Colonic mucosa (tissue), 4 donors: ENCODE measurements around the gene GJA3. TPM values are rescaled to one million over a fixed set of nuclear protein-coding genes. Genes with fewer than 3 reads are reported as not detected.

Experiments
- DNase-seq: peaks from one replicate; pipeline ENCODE4 v3.0.0-alpha.2; 2020
- H3K27ac ChIP-seq: fragments of 200-600 bp; one replicate; pipeline ENCODE4 v1.8.0; 2021
- H3K27me3 ChIP-seq: fragments of 200-600 bp; one replicate; pipeline ENCODE4 v1.8.0; 2021
- H3K36me3 ChIP-seq: fragments of 200-600 bp; one replicate; pipeline ENCODE4 v1.8.0; 2021
- H3K4me1 ChIP-seq: fragments of 200-600 bp; one replicate; pipeline ENCODE4 v1.8.0; 2021; ENCODE audit warnings: mild to moderate bottlenecking
- H3K4me3 ChIP-seq: fragments of 200-600 bp; one replicate; pipeline ENCODE4 v1.8.0; 2021
- H3K9ac ChIP-seq, 2 donors: one replicate each; pipeline ENCODE4 v1.7.0; 2013; ENCODE audit warnings: control low read depth in 2 of 2, low read depth in 2 of 2, low read length in 2 of 2
- H3K9me3 ChIP-seq: fragments of 200-600 bp; one replicate; pipeline ENCODE4 v1.8.0; 2021
- intact Hi-C: fragments of 100-400 bp; cut with DNase I; formaldehyde crosslinking; loops from one replicate; pipeline ENCODE4 v1.14.1; 2022
- total RNA-seq, 2 donors: library from RNA; stranded (reverse); fragmentation: NEBNext Ultra II Directional in 1 of 2; extraction: Animal tissue kit (Norgen Biotek cat#: 25700) in 1 of 2; gene quantifications; one replicate each; pipeline ENCODE4 v1.2.1, GENCODE V29; 2021
- TF ChIP-seq, protein P1 (sequence below): fragments of 200-600 bp; IDR thresholded peaks from one replicate; pipeline ENCODE4 v1.8.0; 2022; ENCODE audit warnings: antibody characterized with exemption, mild to moderate bottlenecking
- donor health status: healthy.
- donor health status: DM: no; HTN: no; CAD: no.
- donor health status: DM: no; HTN: no; CAD: no.

The GJA3 gene
- total RNA-seq: under 1 TPM in 1 of 2 donors, not detected in 1; 0.05 TPM

DNA sequence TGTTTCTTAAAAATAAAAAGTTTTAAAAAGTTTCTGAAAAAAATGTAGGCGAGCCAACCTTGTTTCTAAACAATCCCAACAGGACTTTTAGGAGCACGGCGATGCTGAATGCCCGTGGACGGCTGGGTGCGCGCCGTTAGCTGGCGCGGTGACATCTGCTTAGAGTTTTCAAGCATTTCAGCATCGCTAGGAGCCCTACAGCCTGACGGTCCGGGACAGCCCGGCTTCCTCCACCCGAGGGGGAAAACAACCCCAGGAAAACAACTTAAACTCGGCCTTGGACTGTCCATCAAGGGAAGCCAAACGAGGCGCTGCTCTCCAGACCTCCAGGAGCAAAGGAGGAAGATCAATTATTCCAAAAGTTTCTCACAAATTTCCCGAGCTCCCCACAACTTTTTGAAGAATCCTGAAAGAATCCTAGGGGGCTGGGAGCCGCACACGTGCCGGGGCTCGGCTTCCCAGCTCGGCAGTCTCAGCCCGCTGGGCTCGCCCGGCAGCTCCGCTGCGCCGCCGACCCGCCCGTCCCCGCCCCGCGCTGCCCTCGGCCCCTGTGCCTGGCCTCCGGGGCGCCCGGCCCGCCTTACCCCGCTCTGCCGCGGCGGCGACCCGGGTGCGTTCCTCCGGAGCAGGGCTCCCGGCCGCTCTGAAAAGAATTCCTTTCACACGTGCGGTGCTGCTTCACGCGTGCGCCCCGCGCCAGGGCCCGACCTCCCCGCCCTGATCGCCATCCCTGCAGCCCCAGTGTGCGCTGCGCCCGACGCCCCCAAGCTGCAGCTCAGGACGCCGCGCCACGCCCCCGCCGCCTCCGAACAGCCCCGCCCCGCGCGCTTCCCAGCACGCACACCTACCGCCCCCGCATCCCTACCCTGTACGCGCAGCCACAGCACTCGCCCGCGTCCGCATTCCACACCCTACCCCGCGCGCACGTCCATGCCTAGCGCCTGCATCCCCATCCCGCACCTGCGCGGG is at the start of gene GJA3:
GJA3 (minus strand) TSS at position 747 of the 969 bp plus-strand sequence. CDS start 17,764 bp downstream, outside the sequence.
- no peak within 1 kb of the TSS for H3K27ac ChIP-seq
- H3K36me3 ChIP-seq: no peaks in the 10 kb centered on the region
- no peak within 1 kb of the TSS for H3K9ac ChIP-seq
- no peaks in the 10 kb centered on the region for H3K9me3 ChIP-seq
- intact Hi-C loops: loop anchor here (5.0 kb wide), 2 partner anchors 68 to 233 kb away; no protein-coding TSS in a partner anchor
- TF ChIP-seq, protein P1, sequence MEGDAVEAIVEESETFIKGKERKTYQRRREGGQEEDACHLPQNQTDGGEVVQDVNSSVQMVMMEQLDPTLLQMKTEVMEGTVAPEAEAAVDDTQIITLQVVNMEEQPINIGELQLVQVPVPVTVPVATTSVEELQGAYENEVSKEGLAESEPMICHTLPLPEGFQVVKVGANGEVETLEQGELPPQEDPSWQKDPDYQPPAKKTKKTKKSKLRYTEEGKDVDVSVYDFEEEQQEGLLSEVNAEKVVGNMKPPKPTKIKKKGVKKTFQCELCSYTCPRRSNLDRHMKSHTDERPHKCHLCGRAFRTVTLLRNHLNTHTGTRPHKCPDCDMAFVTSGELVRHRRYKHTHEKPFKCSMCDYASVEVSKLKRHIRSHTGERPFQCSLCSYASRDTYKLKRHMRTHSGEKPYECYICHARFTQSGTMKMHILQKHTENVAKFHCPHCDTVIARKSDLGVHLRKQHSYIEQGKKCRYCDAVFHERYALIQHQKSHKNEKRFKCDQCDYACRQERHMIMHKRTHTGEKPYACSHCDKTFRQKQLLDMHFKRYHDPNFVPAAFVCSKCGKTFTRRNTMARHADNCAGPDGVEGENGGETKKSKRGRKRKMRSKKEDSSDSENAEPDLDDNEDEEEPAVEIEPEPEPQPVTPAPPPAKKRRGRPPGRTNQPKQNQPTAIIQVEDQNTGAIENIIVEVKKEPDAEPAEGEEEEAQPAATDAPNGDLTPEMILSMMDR: no peak
- H3K4me3 ChIP-seq: peak within 1 kb of the TSS; percentile 34
- H3K27me3 ChIP-seq: peaks cover 59% of the 10 kb centered on the region
- peaks cover 5% of the 10 kb centered on the region for H3K4me1 ChIP-seq
- no peak for DNase-seq

DNA sequence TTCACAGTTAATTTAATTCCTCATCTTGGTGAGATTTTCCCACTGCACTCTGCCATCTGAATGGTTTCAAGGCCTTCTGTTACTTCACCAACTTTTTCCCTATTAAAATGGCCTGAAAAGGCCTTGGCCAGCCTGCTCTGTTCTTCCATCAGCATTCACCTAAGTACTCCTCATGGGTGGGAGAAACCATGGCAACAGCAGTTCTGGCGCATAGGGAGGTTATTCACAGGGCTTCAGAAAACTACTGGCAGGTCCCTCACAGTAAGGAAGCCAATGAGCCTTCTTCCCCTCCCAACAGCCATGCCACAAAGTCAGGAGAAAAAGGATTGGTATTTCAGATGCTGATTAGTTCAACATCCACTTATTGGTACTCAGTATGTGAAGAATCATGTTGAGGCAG is 49.1 kb upstream of the GJA3 start:
- H3K9ac ChIP-seq: no peak overlapping the region
- TF ChIP-seq, protein P1: no peak
- no peak for DNase-seq
- no peaks in the 10 kb centered on the region for H3K4me1 ChIP-seq
- no peaks in the 10 kb centered on the region for H3K36me3 ChIP-seq
- H3K27me3 ChIP-seq: no peaks in the 10 kb centered on the region
- H3K27ac ChIP-seq: no peak overlapping the region
- intact Hi-C loops: no loop called here
- H3K4me3 ChIP-seq: no peak overlapping the region
- no peaks in the 10 kb centered on the region for H3K9me3 ChIP-seq

DNA sequence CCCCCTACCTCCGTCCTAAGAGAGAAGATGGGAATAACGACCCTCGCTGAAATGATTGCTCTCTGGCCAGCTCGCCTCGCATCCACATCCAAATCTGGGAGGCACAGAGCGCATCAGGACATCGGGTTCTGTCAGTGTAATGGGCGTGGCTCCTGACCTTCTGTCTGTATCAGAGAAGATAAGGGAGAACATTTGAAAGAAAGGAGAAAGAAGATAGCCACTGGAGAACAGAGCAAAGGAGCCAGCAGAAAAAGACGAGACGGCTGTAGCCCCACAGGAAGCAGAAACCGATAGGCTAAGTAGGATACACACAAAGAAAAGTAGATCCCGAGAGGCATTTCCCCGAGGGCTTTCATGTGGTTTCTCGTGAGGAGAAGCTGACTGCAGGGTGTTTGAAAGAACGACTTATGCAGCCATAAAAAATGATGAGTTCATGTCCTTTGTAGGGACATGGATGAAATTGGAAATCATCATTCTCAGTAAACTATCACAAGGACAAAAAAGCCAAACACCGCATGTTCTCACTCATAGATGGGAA is 45.9 kb upstream of the GJA3 start:
- DNase-seq: no peak
- H3K27ac ChIP-seq: no peak overlapping the region
- H3K9ac ChIP-seq: no peak overlapping the region
- no peaks in the 10 kb centered on the region for H3K9me3 ChIP-seq
- no peaks in the 10 kb centered on the region for H3K36me3 ChIP-seq
- TF ChIP-seq, protein P1: no peak
- H3K4me1 ChIP-seq: no peaks in the 10 kb centered on the region
- H3K27me3 ChIP-seq: no peaks in the 10 kb centered on the region
- H3K4me3 ChIP-seq: no peak overlapping the region
- intact Hi-C loops: no loop called here

DNA sequence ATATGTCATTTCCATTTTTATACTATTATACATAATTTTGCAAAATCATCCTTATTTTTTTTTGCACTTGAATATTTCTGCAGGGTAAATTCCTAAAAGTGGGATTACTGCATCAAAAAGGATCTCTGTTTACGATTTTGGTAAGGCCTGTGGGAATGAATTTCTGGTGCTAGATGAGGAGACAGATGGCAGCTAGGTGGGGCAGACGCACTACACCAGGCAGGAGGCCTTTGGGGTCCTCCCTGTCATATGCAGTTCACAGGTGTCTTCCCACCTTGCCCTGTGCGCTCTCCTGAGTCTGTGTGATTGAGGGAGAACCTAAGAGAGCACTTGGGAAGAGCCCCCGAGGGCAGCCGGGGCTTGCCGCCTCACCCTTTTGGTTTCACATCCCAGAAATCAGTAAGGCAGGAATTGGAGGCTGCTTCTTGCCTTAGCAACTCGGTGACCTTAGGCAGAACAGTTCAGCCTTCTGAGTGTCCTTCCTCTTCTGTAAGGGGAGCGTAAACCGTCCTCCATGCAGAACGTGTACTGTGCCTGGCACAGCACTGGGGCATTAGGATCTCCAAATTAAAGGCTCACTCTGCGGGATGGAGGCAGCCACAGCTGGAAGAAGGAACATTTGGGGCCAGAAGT is 45.3 kb upstream of the GJA3 start:
- TF ChIP-seq, protein P1: no peak

DNA sequence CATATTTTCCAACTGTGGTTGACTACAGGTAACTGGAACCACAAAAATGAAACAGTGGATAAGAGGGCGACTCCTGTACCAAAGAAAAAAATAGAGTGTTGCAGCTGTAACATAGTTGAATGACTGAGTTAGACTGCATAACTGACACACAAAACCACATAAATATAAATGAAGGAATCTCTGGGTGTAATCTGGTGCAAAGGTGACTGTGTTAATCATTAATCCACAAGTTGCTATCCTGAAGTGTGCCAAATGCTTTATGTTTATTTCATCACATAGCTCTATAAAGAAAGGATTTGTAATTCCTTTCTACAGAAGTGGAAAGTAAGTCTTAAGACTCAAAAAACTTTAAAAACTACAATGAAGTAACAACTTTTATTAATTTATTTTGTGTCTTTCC is 37.9 kb upstream of the GJA3 start:
- H3K36me3 ChIP-seq: no peaks in the 10 kb centered on the region
- H3K9ac ChIP-seq: no peak overlapping the region
- intact Hi-C loops: loop anchor here (5.0 to 10.0 kb wide), 2 partner anchors 289 to 726 kb away; no protein-coding TSS in a partner anchor
- H3K4me3 ChIP-seq: no peak overlapping the region
- TF ChIP-seq, protein P1: no peak
- DNase-seq: no peak
- H3K9me3 ChIP-seq: no peaks in the 10 kb centered on the region
- peaks cover 4% of the 10 kb centered on the region for H3K4me1 ChIP-seq
- peaks cover 20% of the 10 kb centered on the region for H3K27me3 ChIP-seq
- no peak overlapping the region for H3K27ac ChIP-seq

More for the DNA sequence above, 45.3 kb upstream of the GJA3 start:
- no peak for DNase-seq
- no peaks in the 10 kb centered on the region for H3K4me1 ChIP-seq
- H3K27ac ChIP-seq: no peak overlapping the region
- no peak overlapping the region for H3K9ac ChIP-seq
- no peaks in the 10 kb centered on the region for H3K27me3 ChIP-seq
- no peaks in the 10 kb centered on the region for H3K9me3 ChIP-seq
- H3K4me3 ChIP-seq: no peak overlapping the region
- intact Hi-C loops: no loop called here
- no peaks in the 10 kb centered on the region for H3K36me3 ChIP-seq
